NB4 (cell line): ENCODE results near the gene PGA5.
"Not testable (repeated sequence)": the region's sequence is repeated elsewhere in the genome, so short reads cannot be mapped to it uniquely, and the experiment has no call there.

Experiments
- DNase-seq: peaks from one replicate; pipeline ENCODE4 v3.0.0; 2010; ENCODE audit warnings: low read depth
- H3K4me3 ChIP-seq: one replicate; pipeline ENCODE4 v1.5.1; 2011; ENCODE audit warnings: mild to moderate bottlenecking, low read depth, low read length, moderate library complexity
- MYC ChIP-seq: IDR thresholded peaks from 2 replicates; pipeline ENCODE4 v1.6.1; 2011; ENCODE audit warnings: low read depth, low read length
- POLR2A ChIP-seq: IDR thresholded peaks from 2 replicates; pipeline ENCODE4 v1.6.1; 2011; ENCODE audit warnings: mild to moderate bottlenecking; ENCODE audit not compliant: insufficient read length; ENCODE audit errors: extremely low read depth
- TF ChIP-seq, protein P1 (sequence below): IDR thresholded peaks from one replicate; pipeline ENCODE4 v1.5.1; 2012; ENCODE audit warnings: low read depth, low read length
- TF ChIP-seq, protein P2 (sequence below): IDR thresholded peaks from 2 replicates; pipeline ENCODE4 v1.6.1; 2011; ENCODE audit warnings: low read depth, low read length

PGA5 gene

DNA sequence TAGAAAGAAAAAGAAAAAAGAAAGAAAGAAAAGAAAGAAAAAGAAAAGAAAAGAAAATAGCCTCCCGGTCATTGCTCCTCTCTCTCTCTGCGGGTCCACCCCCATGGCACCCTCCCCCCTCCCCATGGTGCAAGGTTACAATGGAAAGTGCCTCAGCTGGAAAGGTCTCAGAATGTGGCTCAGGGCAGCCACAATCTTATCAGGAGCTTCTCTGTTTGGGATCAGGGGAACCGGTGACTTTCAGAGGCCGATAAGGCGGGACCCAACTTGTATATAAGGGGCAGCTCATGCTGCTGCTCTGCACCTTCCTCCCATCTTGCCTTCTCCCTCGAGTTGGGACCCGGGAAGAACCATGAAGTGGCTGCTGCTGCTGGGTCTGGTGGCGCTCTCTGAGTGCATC lies at the start of gene PGA5:
PGA5 (plus strand) TSS at position 301 of the 400 bp plus-strand sequence; CDS start at position 353, 52 bp downstream.
- H3K4me3 ChIP-seq, DNase-seq: not testable (repeated sequence)

DNA sequence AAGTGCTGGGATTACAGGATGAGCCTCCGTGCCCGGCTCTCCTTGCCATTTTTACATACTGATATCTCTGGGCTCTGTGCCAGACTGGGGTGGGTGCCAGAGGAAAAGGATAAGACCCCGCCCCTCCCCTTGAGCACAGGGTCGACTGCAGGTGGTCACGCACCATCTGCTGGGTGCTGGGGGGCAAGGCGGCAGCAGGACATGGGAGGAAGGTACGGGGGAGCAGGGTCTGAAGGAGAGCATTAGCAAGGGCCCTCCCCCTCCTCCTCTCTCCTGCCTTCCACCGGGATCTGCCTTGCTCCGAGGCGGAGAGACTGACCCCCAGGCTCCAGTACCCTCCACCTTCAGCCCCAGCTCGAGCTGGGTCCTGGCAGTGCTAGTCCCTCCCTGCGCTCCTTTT lies 47.4 kb upstream of the PGA5 start:
- TF ChIP-seq, protein P1, sequence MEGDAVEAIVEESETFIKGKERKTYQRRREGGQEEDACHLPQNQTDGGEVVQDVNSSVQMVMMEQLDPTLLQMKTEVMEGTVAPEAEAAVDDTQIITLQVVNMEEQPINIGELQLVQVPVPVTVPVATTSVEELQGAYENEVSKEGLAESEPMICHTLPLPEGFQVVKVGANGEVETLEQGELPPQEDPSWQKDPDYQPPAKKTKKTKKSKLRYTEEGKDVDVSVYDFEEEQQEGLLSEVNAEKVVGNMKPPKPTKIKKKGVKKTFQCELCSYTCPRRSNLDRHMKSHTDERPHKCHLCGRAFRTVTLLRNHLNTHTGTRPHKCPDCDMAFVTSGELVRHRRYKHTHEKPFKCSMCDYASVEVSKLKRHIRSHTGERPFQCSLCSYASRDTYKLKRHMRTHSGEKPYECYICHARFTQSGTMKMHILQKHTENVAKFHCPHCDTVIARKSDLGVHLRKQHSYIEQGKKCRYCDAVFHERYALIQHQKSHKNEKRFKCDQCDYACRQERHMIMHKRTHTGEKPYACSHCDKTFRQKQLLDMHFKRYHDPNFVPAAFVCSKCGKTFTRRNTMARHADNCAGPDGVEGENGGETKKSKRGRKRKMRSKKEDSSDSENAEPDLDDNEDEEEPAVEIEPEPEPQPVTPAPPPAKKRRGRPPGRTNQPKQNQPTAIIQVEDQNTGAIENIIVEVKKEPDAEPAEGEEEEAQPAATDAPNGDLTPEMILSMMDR = no peak
- TF ChIP-seq POLR2A (no peak), MYC (no peak)
- TF ChIP-seq, protein P2, sequence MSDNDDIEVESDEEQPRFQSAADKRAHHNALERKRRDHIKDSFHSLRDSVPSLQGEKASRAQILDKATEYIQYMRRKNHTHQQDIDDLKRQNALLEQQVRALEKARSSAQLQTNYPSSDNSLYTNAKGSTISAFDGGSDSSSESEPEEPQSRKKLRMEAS = no peak
- H3K4me3 ChIP-seq = no peak overlapping the region
- no peak for DNase-seq

DNA sequence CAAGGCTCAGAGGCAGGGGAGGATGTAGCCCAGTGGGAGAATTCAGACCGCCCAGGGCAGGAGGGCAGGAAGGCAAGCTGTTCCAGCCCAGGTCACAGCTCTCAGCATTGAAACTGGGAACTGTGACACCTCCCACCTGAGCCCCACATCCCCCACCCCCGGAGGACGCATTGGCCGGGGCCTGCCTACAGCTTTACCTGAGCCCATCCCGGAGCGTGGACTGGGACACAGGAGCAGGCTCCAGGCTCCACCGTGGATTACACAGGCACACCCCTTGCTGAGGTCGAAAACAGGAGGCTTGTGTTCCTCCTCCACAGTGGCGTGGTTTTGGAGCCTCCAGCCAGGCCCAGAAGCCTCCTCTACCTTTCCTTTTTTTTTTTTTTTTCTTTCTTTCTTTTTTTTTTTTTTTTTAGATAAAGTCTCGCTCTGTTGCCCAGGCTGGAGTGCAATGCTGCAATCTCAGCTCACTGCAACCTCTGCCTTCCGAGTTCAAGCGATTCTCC lies 46.8 kb upstream of the PGA5 start:
- no peak overlapping the region for H3K4me3 ChIP-seq
- DNase-seq = no peak
- no peak for TF ChIP-seq POLR2A
- no peak for TF ChIP-seq MYC
- TF ChIP-seq, protein P2 = no peak

DNA sequence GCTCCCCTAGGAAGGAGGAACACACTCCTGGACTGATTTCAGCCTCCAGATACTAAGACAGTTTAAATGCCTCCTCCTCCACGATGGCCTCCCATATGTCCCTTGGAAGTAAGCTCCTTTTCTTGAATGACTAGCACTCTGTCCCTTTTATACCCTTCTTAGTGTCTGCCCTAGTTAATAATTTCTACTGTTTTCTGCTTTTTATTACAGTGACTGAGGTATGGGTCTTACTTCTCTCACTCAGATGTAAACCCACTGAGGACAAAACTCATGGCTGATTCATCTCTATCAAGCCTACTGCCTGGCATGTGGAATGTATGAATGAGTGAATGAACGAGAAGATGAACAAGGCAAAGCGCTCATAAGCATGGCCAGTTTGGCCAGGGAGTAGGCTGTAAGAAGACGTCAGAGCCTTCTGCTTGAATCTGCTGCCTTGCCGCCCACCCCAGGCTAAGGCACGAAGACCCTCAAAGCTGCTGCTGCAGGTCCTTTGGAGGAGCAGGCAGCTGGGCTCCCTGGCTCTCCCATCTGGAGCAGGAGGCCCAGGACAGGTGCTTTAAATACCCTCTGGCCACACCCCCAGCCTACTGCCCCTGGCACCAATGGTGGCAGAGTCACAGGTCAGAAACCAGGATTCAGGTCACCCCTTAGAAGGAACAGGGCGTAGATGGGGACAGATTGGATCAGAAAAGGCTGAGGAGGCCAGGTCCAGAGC lies 45.8 kb upstream of the PGA5 start:
- TF ChIP-seq MYC (no peak), POLR2A (no peak)
- TF ChIP-seq, protein P1 = no peak
- TF ChIP-seq, protein P2 = no peak
- no peak overlapping the region for H3K4me3 ChIP-seq
- no peak for DNase-seq

DNA sequence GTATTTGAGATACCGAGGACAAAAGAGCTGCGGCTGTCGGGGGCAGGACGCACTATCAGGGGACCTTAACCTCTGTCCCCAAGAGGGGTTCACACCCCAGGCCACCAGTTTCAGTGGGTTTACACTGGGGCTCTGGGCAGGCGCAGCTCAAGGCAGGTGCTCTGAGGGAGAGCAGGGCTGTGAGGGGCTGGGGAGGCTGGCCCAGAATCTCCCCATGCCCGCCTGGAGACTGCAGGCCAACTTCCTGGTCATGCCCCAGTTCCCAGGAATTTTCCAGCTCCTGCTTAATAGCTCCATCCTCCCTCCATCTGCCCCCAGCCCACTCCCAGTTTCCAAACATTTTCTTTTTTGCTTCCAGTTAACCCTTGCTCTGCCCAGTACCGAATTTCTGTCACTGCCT lies 45.3 kb upstream of the PGA5 start:
- no peak overlapping the region for H3K4me3 ChIP-seq
- DNase-seq = no peak
- TF ChIP-seq MYC (no peak), POLR2A (no peak)
- TF ChIP-seq, protein P1 = no peak
- TF ChIP-seq, protein P2 = no peak

DNA sequence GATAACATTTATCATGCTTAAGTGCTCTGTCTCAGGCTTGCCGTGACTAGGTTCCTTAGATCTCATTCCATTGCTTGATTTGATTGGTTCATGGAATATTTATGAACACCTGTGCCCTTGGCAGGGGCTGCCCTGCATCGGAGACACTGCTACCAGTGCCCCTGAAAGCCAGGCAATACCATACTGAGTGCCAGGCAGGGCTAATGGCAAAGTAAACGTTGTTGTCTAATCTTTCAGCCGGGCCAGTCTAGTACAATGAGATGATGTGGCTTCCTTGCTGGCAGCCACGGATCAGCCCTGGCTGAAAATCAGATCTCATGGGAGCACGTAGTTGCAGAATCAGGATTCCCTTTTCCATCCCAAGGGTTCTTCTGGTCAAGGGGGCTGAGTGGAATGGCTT lies 42.6 kb upstream of the PGA5 start:
- no peak overlapping the region for H3K4me3 ChIP-seq
- no peak for DNase-seq
- TF ChIP-seq, protein P2 = no peak
- TF ChIP-seq, protein P1 = no peak
- TF ChIP-seq POLR2A (no peak), MYC (no peak)
